Measurements from ENCODE around the gene CISH. TPM values are rescaled to one million over a fixed set of nuclear protein-coding genes. Genes with fewer than 3 reads are reported as not detected.

Gene CISH
- total RNA-seq, 1 experiment from 2014 or later, result 0.57 TPM

GRCh38 chr3:50615190-50615589 is 3.6 kb upstream of the CISH start:
- CTCF ChIA-PET, result no interaction called here
- H3K27me3 ChIP-seq (ENCODE audit: control insufficient read depth, insufficient read depth, low read length), result no peaks in the 10 kb centered on the region
- no peaks in the 10 kb centered on the region; the same call in 1 of the 2 replicates for H3K4me1 ChIP-seq (ENCODE audit: control insufficient read depth, insufficient read depth, low read length)
- no peaks in the 10 kb centered on the region for H3K36me3 ChIP-seq (ENCODE audit: control insufficient read depth, insufficient read depth, low read length)
- ATAC-seq, result no peak
- BruUV-seq (replicated peaks), result no TSS peak
- intact Hi-C loops (cut with micrococcal nuclease; ENCODE audit: unreplicated experiment) (loop anchor here (2.0 to 5.0 kb wide), 2 partner anchors 37 to 96 kb away; no protein-coding TSS in a partner anchor), in situ Hi-C loops (cut with HindIII; ENCODE audit: low pct_unique_long_range_greater_than_20kb, low sequenced_read_pairs) (no loop called here)
- POLR2A ChIA-PET, result no interaction called here
- no peak overlapping the region for H3K27ac ChIP-seq (ENCODE audit: low read length)
- H3K4me3 ChIP-seq (ENCODE audit: low read depth in 2 of 2, low read length in 2 of 2), result no peak overlapping the region
- DNase-seq (ENCODE audit: low read depth, low spot score), result no peak
- no peaks in the 10 kb centered on the region for H3K9me3 ChIP-seq (ENCODE audit: control insufficient read depth, insufficient read depth, low read depth, low read length)
- no peak for TF ChIP-seq POLR2AphosphoS5 (IDR thresholded peaks at IDR 0.05; ENCODE audit: low read depth, low read length)
- no peak for TF ChIP-seq TCF7L2 (IDR thresholded peaks at IDR 0.05; ENCODE audit: low read depth, low read length)
- no peak for TF ChIP-seq CTCF (IDR thresholded peaks at IDR 0.05)
- no peak for TF ChIP-seq REST (IDR thresholded peaks at IDR 0.05; ENCODE audit: insufficient read depth in 1 of 2, low read depth in 2 of 2, low read length in 1 of 2)
- TF ChIP-seq SIN3A (IDR thresholded peaks at IDR 0.05; ENCODE audit: borderline replicate concordance, insufficient read depth, low read depth, low read length), result no peak

- H3K4me3 ChIP-seq (ENCODE audit: low read depth in 2 of 2, low read length in 2 of 2), result no peak overlapping the region
- no peak for DNase-seq (ENCODE audit: low read depth, low spot score)
- intact Hi-C loops (cut with micrococcal nuclease; ENCODE audit: unreplicated experiment) (loop anchor here (1.0 to 5.0 kb wide), 2 partner anchors 41 to 176 kb away; no protein-coding TSS in a partner anchor), in situ Hi-C loops (cut with HindIII; ENCODE audit: low pct_unique_long_range_greater_than_20kb, low sequenced_read_pairs) (no loop called here)
- TF ChIP-seq POLR2AphosphoS5 (IDR thresholded peaks at IDR 0.05; ENCODE audit: low read depth, low read length) (no peak), TCF7L2 (IDR thresholded peaks at IDR 0.05; ENCODE audit: low read depth, low read length) (no peak), CTCF (IDR thresholded peaks at IDR 0.05) (no peak), REST (IDR thresholded peaks at IDR 0.05; ENCODE audit: insufficient read depth in 1 of 2, low read depth in 2 of 2, low read length in 1 of 2) (no peak), SIN3A (IDR thresholded peaks at IDR 0.05; ENCODE audit: borderline replicate concordance, insufficient read depth, low read depth, low read length) (no peak)
- no peaks in the 10 kb centered on the region for H3K27me3 ChIP-seq (ENCODE audit: control insufficient read depth, insufficient read depth, low read length)
- POLR2A ChIA-PET, result no interaction called here
- no TSS peak for BruUV-seq (replicated peaks)
- no peaks in the 10 kb centered on the region for H3K36me3 ChIP-seq (ENCODE audit: control insufficient read depth, insufficient read depth, low read length)
- CTCF ChIA-PET, result no interaction called here
- no peak overlapping the region for H3K27ac ChIP-seq (ENCODE audit: low read length)
- H3K9me3 ChIP-seq (ENCODE audit: control insufficient read depth, insufficient read depth, low read depth, low read length), result no peaks in the 10 kb centered on the region
- ATAC-seq, result no peak
- no peaks in the 10 kb centered on the region; the same call in 1 of the 2 replicates for H3K4me1 ChIP-seq (ENCODE audit: control insufficient read depth, insufficient read depth, low read length)
These were observed 1.6 kb upstream of the CISH start for GRCh38 chr3:50612970-50613846.
